KMS-11 (cell line): ENCODE measurements around the gene RBM4B.

Experiments used
- H2AFZ ChIP-seq: fragments of 200-600 bp; sonication (generic); 2 replicates; pipeline ENCODE4 v1.6.1; 2016; ENCODE audit warnings: antibody characterized with exemption, mixed run types, low read depth
- H3K27ac ChIP-seq: fragments of 200-600 bp; sonication (generic); 2 replicates; pipeline ENCODE4 v1.6.1; 2016; ENCODE audit warnings: mild to moderate bottlenecking, mixed run types
- H3K27me3 ChIP-seq: fragments of 200-600 bp; sonication (generic); 2 replicates; pipeline ENCODE4 v1.6.1; 2017; ENCODE audit warnings: mild to moderate bottlenecking, low read depth, mixed run types, moderate library complexity; ENCODE audit not compliant: insufficient read depth
- H3K36me3 ChIP-seq: fragments of 200-600 bp; sonication (generic); 2 replicates; pipeline ENCODE4 v1.6.1; 2017; ENCODE audit warnings: mild to moderate bottlenecking, mixed run types; ENCODE audit not compliant: insufficient read depth
- H3K4me1 ChIP-seq: fragments of 200-600 bp; sonication (generic); 2 replicates; pipeline ENCODE4 v1.6.1; 2016; ENCODE audit warnings: mild to moderate bottlenecking, low read depth, mixed run types; ENCODE audit not compliant: poor library complexity, severe bottlenecking
- H3K4me2 ChIP-seq: fragments of 200-600 bp; sonication (generic); 2 replicates; pipeline ENCODE4 v1.7.0; 2016; ENCODE audit warnings: mild to moderate bottlenecking, mixed run types
- H3K4me3 ChIP-seq: fragments of 200-600 bp; sonication (generic); IDR thresholded peaks from 2 replicates; pipeline ENCODE4 v1.6.1; 2017; ENCODE audit warnings: low read depth, low read length, mixed read lengths; ENCODE audit not compliant: insufficient read depth
- H3K79me2 ChIP-seq: fragments of 200-600 bp; sonication (generic); 2 replicates; pipeline ENCODE4 v1.6.1; 2016; ENCODE audit warnings: low read depth, mixed run types; ENCODE audit not compliant: insufficient read depth
- H3K9ac ChIP-seq: fragments of 200-600 bp; sonication (generic); 2 replicates; pipeline ENCODE4 v1.6.1; 2016; ENCODE audit warnings: mild to moderate bottlenecking, mixed run types
- H4K20me1 ChIP-seq: fragments of 200-600 bp; sonication (generic); 2 replicates; pipeline ENCODE4 v1.6.1; 2016; ENCODE audit warnings: mild to moderate bottlenecking, mixed run types; ENCODE audit not compliant: insufficient read depth
- TF ChIP-seq, protein P1 (sequence below): fragments of 200-600 bp; sonication (generic); conservative IDR thresholded peaks from 2 replicates; pipeline ENCODE4 v1.6.1; 2017; ENCODE audit warnings: low read depth, mild to moderate bottlenecking, antibody characterized with exemption, low read length, moderate library complexity, mixed read lengths

Gene RBM4B

DNA sequence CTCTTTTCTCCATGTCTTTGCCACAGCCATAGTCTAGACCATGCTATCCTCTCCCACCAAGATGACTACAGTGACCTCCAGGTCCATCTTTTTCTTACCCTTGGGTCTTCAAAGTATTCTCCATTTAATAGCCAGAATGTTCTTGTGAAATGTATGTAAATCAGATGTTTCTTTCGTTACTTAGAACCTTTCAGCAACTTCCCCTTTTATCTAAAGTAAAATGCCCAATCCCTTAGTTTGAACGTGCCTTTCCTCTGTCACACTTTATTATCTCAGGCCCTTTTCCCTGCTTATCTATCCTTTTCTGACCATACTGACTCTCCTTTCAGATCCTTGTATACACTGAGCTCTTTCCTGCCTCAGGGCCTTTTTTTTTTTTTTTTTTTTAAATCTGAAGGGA, 17.9 kb downstream of the RBM4B start:
- Histone ChIP-seq H3K4me3 (no peak overlapping the region), H3K27me3 (no peaks in the 10 kb centered on the region), H2AFZ (no peak overlapping the region), H3K4me1 (peaks cover 14% of the 10 kb centered on the region), H3K27ac (no peak overlapping the region), H3K9ac (no peak overlapping the region), H3K4me2 (no peak overlapping the region), H4K20me1 (no peaks in the 10 kb centered on the region), H3K79me2 (peaks cover 6% of the 10 kb centered on the region; the same call in 1 of the 2 replicates), H3K36me3 (no peaks in the 10 kb centered on the region)
- TF ChIP-seq, protein P1, sequence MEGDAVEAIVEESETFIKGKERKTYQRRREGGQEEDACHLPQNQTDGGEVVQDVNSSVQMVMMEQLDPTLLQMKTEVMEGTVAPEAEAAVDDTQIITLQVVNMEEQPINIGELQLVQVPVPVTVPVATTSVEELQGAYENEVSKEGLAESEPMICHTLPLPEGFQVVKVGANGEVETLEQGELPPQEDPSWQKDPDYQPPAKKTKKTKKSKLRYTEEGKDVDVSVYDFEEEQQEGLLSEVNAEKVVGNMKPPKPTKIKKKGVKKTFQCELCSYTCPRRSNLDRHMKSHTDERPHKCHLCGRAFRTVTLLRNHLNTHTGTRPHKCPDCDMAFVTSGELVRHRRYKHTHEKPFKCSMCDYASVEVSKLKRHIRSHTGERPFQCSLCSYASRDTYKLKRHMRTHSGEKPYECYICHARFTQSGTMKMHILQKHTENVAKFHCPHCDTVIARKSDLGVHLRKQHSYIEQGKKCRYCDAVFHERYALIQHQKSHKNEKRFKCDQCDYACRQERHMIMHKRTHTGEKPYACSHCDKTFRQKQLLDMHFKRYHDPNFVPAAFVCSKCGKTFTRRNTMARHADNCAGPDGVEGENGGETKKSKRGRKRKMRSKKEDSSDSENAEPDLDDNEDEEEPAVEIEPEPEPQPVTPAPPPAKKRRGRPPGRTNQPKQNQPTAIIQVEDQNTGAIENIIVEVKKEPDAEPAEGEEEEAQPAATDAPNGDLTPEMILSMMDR, result no peak

DNA sequence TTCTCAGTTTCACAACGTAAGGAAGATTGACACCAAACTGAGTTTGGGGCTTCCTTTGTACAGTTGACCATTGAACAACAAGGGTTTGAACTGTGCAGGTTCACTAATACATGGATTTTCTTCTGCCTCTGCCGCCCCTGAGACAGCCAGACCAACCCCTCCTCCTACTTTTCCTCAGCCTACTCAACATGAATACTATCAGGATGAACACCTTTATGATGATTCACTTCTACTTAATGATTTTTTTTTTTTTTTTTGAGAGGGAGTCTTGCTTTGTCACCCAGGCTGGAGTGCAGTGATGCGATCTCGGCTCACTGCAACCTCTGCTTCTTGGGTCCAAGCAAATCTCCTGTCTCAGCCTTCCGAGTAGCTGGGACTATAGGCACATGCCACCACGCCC, 24.6 kb downstream of the RBM4B start:
- TF ChIP-seq, protein P1, result no peak
- H3K27me3 ChIP-seq, result no peaks in the 10 kb centered on the region
- no peaks in the 10 kb centered on the region for H3K4me1 ChIP-seq
- H3K4me2 ChIP-seq, result no peak overlapping the region
- H4K20me1 ChIP-seq, result no peaks in the 10 kb centered on the region
- no peak overlapping the region for H2AFZ ChIP-seq
- H3K4me3 ChIP-seq, result no peak overlapping the region
- H3K36me3 ChIP-seq, result no peaks in the 10 kb centered on the region
- H3K79me2 ChIP-seq, result peaks cover 25% of the 10 kb centered on the region; the same call in 1 of the 2 replicates
- H3K9ac ChIP-seq, result no peak overlapping the region
- no peak overlapping the region for H3K27ac ChIP-seq

DNA sequence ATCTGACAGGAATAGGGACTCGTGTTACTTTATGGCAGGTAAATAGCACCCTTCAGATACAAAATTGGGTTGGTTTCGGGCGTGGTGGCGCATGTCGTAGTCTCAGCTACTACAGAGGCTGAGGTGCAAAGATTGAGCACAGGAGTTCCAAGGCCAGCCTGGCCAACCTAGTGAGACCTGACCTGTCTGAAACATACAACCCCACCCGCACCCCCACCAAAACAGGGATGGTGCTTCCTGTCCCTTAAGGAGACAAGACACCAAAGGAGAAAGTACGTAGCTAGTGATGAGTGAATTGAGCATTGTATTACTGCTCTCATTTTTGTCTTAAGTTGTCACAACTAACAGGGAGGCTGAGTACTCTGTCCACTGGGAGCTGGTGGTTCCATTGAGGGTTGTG, 25.0 kb downstream of the RBM4B start:
- Histone ChIP-seq H3K27me3 (no peaks in the 10 kb centered on the region), H3K27ac (no peak overlapping the region), H3K9ac (no peak overlapping the region), H3K79me2 (peaks cover 28% of the 10 kb centered on the region; the same call in 1 of the 2 replicates), H3K4me3 (no peak overlapping the region), H3K36me3 (no peaks in the 10 kb centered on the region), H3K4me2 (no peak overlapping the region), H3K4me1 (no peaks in the 10 kb centered on the region), H4K20me1 (no peaks in the 10 kb centered on the region), H2AFZ (no peak overlapping the region)
- TF ChIP-seq, protein P1, result no peak

DNA sequence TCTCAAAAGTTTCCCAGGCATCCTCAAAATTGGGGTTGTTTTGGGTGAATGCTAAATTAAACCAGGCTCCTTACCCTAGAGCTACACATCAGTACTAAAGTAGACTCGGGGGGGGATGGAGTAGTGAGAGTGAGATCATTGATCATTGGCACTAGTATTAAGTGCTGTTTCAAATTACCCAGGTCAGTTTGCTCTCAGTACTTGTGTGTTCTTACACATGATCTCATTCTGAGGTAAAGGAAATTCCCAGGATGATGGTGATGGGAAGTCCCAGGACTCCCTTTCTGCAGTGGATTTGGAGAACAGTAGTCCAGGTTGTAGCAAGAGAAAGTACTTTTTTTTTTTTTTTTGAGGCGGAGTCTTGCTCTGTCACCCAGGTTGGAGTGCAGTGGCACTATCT, 26.7 kb downstream of the RBM4B start:
- Histone ChIP-seq H3K36me3 (peaks cover 3% of the 10 kb centered on the region; the same call in 1 of the 2 replicates), H3K4me2 (no peak overlapping the region), H3K79me2 (peaks cover 38% of the 10 kb centered on the region), H4K20me1 (0 out of 2 replicates have a peak, but pooled peaks cover 8% of the 10 kb centered on the region), H3K9ac (no peak overlapping the region), H2AFZ (no peak overlapping the region), H3K27ac (no peak overlapping the region), H3K27me3 (no peaks in the 10 kb centered on the region), H3K4me1 (no peaks in the 10 kb centered on the region), H3K4me3 (no peak overlapping the region)
- TF ChIP-seq, protein P1, result no peak
